RCC 7860 (cell line): ENCODE data around the gene ATXN1L.
"Not testable (repeated sequence)": the region's sequence is repeated elsewhere in the genome, so short reads cannot be mapped to it uniquely, and the experiment has no call there.

Experiments
- DNase-seq: peaks from one replicate; pipeline ENCODE4 v3.0.0-alpha.2; 2015; ENCODE audit warnings: low spot score
- FAIRE-seq: peaks from 2 replicates; lab custom pipeline; 2012; peaks lifted over from hg19 to GRCh38; lab: Jason Lieb, UNC

The ATXN1L gene

GRCh38 chr16:71852158-71852557 is 6.4 kb downstream of the ATXN1L start:
- DNase-seq (no peak), FAIRE-seq (no peak)

- FAIRE-seq = no peak
- no peak for DNase-seq
These were observed 6.8 kb downstream of the ATXN1L start for GRCh38 chr16:71852561-71852960.

GRCh38 chr16:71853413-71853812 is 7.6 kb downstream of the ATXN1L start:
- no peak for FAIRE-seq
- no peak for DNase-seq

GRCh38 chr16:71854369-71854948 is 8.7 kb downstream of the ATXN1L start:
- FAIRE-seq = peak; percentile 76
- DNase-seq = peak; percentile 61

GRCh38 chr16:71855937-71856662 is 10.3 kb downstream of the ATXN1L start:
- FAIRE-seq = no peak

GRCh38 chr16:71859762-71860521 is 14.2 kb downstream of the ATXN1L start:
- FAIRE-seq (no peak), DNase-seq (no peak)

More at GRCh38 chr16:71855937-71856662, 10.3 kb downstream of the ATXN1L start:
- DNase-seq = no peak

GRCh38 chr16:71863995-71864394 is 18.2 kb downstream of the ATXN1L start:
- FAIRE-seq = no peak

GRCh38 chr16:71865173-71865863 is 19.5 kb downstream of the ATXN1L start:
- DNase-seq (no peak), FAIRE-seq (no peak)

More at GRCh38 chr16:71863995-71864394, 18.2 kb downstream of the ATXN1L start:
- DNase-seq = no peak

GRCh38 chr16:71867175-71867574 is 21.4 kb downstream of the ATXN1L start:
- FAIRE-seq, DNase-seq: not testable (repeated sequence)

- FAIRE-seq (no peak), DNase-seq (no peak)
These were observed 22.2 kb downstream of the ATXN1L start for GRCh38 chr16:71867939-71868338.

- DNase-seq = no peak
- FAIRE-seq = no peak
These were observed 23.3 kb downstream of the ATXN1L start for GRCh38 chr16:71869089-71869488.

GRCh38 chr16:71870818-71871217 is 25.0 kb downstream of the ATXN1L start:
- DNase-seq (no peak), FAIRE-seq (no peak)

- DNase-seq = no peak
- no peak for FAIRE-seq
These were observed 27.4 kb downstream of the ATXN1L start for GRCh38 chr16:71873199-71873598.

- no peak for DNase-seq
These were observed 33.1 kb downstream of the ATXN1L start for GRCh38 chr16:71878911-71879310.

GRCh38 chr16:71880176-71880575 is 34.4 kb downstream of the ATXN1L start:
- DNase-seq (no peak), FAIRE-seq (no peak)

More at GRCh38 chr16:71878911-71879310, 33.1 kb downstream of the ATXN1L start:
- no peak for FAIRE-seq

- FAIRE-seq = peak; percentile 61
- peak; percentile 58 for DNase-seq
These were observed 36.9 kb downstream of the ATXN1L start for GRCh38 chr16:71882505-71883167.

GRCh38 chr16:71883168-71883848 is 37.5 kb downstream of the ATXN1L start:
- no peak for FAIRE-seq
- no peak for DNase-seq

- DNase-seq (peak; percentile 23), FAIRE-seq (no peak)
These were observed 38.3 kb downstream of the ATXN1L start, which contains the start of gene ZNF821 for GRCh38 chr16:71883849-71884638. Gene ZNF821 (minus strand): TSS chr16:71884182. CDS start chr16:71879946, 4,236 bp downstream.

GRCh38 chr16:71885261-71885650 is 39.5 kb downstream of the ATXN1L start:
- FAIRE-seq (no peak), DNase-seq (no peak)
